ENCODE data around the gene ZNF3.

DNA sequence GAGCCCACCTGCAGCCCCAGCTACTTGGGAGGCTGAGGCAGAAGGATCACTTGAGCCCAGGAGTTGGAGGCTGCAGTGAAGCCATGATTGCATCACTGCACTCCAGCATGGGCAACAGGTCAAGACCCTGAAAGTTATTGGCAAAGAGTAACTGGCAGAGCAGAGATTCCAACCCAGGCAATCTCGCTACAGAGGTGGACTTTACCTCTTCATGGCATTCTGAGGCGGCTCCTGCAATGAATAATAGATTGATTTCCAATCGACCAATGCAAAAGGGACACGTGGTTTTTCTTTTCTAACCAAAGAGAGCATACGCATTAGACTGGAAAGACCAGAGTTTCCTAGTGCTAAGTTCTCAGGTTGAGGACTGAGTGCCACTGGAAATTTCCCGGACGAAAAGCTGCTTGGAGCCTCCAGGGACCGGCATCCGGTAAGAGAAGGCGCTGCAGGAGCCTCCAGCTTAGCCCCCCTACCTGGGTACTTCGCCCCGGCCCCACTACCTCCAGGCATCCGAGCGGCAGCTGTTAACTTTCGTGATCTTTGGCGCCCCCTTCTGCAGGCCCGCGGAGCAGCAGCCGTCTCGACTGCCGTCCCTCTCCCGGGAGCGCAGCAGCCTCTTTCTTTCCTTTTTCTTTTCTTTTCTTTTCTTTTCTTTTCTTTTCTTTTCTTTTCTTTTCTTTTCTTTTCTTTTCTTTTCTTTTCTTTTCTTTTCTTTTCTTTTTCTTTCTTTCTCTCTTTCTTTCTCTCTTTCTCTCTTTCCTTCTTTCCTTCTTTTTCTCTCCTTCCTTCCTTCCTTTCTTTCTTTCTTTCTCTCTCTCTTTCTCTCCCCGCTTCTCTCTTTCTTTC is 49.3 kb upstream of the ZNF3 start:
- TF ChIP-seq EZH2 (IDR thresholded peaks at IDR 0.05) (no peak), POLR2AphosphoS5 (IDR thresholded peaks at IDR 0.05; ENCODE audit: borderline replicate concordance, low read depth, low read length) (no peak), FOXP2 (optimal IDR thresholded peaks at IDR 0.05; ENCODE audit: control extremely low read depth, extremely low read length, insufficient read depth) (no peak)
